Activated CD8-positive, alpha-beta memory T cell treated with anti-CD3 and anti-CD28 coated beads for 24 hours (primary cell): ENCODE measurements around the gene COL7A1.

Source experiments
- DNase-seq: peaks from one replicate; pipeline ENCODE4 v3.0.0-alpha.2; 2020

The COL7A1 gene

DNA sequence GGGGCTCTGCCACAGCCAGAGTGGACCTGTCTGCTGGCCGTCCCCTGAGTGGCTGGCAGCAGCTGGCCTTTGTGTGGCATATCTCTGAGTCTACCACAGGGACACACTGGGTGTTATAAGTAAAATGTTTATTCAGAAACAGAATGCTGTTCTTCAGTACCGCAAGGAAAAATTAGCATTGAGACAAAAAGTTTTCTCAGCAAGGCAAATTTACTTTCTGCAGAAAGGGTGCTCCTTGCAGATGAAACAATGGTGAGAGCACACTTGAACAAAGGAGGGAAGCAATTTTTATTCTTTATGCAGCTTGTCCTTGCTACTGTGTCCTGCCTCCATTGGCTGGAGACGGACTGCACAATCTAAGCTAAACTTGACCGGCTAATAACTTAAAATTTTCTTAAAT lies 22.4 kb upstream of the COL7A1 start:
- no peak for DNase-seq

DNA sequence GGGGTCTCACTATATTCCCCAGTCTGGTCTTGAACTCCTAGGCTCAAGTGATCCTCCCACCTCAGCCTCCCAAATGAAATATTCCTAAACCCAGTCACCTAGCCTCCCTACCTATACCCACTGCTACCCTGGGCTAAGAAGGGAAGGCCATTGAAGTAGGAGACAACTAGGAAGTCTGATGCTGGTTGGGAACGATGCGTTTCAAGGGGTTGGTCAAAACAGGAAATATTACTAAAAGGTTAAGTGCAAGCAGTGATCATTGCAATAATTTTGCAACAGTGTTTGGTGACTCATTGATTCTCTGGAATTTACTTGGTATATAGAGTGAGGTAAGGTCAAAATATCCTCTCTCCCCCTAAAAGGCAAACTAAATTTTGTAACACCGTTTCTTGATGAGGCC lies 18.9 kb upstream of the COL7A1 start:
- DNase-seq, result no peak

DNA sequence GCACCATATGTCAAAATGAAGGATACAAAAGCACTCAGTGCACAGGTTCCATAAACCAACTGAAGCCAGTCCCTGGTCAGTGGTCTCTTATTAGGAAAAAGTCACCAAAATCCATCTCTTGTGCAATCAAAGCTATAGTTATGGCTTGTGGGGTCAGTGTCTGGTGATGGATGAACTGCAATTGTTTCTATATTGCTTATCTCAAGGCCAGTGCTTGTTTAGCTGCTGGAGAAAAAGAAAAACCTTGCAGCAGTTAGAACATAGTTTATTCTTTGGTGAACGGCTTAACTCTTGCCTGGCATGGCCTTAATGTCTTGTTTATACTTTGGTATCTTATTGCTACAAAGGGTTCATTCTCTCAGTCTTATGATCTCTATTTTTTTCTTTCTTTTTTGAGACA lies 17.2 kb upstream of the COL7A1 start:
- no peak for DNase-seq

DNA sequence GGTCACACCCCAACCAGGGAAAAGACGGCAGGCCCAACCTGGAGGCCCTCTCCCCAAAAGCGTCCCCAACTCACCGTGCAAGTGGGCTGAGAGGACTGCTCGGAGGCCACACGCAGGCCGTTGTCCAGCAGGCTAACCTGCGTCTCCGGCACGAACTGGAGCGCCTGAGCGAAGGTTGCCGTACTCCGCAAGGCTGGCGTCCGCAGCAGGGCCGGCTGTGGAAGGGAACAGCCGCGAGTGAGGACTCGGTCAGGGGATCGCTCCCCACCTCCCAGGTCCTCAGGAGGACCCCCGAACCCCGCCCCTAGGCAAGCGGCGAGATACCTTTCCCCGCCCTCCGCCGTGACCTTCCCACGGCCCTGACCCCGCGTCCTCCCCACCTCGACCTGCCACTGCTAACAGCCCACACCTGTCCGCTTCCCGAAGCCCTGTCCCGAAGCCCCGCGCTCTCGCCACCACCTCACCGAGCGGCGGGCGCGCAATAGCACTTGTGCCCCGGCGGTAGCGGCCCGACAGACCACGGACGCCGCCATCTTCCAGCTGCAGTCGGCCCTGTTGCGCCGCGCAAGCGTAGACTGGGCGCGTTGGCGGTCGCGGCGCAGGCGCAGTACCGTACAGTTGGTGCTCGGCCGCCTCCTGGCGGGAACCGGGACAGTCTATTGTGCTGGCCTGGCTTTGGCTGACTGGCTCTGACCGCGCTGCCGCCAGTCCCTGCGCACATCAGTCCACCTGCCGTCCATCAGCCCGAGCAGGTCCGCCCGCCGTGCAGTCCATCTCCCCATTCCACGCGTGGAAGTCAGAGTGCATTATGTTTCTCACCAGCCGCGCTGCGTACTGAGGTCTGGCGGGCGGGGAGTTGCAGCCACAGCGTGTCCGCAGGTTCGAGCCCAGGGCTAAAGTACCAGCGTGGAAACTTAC lies 14.2 kb upstream of the COL7A1 start, which contains the start of gene UQCRC1:
TSS of gene UQCRC1 (minus strand) at position 559 of the 918 bp plus-strand sequence. CDS start at position 533, 26 bp downstream.
- DNase-seq, result peak; percentile 95

DNA sequence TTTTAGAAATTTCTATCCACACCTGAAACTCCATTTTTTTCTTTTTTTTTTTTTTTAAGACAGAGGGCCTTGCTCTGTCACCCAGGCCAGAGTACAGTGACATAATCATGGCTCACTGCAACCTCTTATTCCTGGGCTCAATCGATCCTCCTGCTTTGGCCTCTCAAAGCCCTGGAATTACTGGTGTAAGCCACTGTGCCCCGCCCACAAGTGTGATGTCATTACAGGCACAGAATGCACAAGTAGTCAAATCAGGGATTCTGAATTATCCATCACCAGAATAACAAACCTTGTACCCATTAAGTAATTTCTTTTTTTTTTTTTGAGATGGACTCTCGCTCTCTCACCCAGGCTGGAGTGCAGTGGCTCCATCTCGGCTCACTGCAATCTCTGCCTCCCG lies 12.4 kb upstream of the COL7A1 start:
- no peak for DNase-seq

DNA sequence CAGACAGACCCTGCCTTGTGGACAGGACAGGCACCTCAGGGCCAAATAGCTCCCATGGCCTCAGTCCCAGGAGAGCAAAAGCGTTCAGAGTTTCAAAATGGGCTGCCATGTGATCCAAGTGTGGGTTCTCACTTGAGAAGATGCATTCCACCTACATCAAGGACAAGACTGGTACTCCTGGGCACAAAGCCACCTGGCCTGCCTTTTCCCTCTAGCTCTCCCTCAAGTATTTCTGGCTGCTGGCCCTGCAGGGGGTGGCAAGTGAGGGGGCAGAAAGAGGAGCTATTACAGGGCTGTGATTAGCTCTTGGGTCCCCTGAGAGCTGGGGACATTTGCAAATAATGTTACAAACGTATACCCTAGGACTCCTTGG lies 6.5 kb upstream of the COL7A1 start:
- DNase-seq, result no peak

DNA sequence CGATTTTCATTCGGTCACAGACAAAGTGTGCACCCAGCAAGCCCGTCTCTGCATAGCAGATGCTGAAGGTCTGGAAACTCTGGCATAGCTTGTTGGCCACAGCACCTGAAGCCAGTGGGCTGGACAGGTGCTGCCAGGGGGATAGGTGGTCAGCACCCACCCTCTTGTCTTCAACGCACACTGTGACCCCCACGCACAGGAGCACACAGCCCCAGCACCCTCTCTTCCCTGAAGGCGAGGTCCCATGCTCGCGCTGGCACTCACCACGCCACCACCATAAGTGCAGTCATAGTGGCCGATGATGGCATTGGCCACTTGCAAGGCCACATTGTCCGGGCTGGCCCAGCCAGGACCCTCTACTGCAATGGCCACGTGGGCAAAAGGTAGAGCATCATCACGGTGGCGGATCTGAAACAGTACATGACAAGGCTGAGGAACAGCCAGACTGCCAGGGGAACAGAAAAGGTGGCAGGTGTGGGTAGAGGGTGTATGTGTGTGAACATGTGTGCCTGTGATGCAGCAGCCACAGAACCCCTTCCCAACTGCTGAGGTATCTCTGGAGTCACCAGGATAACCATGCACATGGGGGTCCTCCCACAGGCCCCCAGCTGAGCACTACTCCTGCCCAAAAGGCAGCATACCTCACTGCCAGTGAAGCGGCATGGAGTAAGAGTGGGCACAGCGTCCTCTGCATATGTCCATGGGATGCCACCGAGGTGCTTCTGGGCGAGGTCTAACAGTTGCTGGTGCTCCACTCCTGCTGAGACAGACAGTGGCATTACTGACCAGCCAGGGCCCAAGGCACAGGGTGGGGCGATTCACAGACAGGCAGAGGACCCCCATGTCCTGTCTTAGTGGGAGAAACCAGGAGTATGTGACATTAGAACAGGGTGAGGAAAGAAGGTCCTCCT lies 5.8 kb upstream of the COL7A1 start:
- DNase-seq, result no peak

DNA sequence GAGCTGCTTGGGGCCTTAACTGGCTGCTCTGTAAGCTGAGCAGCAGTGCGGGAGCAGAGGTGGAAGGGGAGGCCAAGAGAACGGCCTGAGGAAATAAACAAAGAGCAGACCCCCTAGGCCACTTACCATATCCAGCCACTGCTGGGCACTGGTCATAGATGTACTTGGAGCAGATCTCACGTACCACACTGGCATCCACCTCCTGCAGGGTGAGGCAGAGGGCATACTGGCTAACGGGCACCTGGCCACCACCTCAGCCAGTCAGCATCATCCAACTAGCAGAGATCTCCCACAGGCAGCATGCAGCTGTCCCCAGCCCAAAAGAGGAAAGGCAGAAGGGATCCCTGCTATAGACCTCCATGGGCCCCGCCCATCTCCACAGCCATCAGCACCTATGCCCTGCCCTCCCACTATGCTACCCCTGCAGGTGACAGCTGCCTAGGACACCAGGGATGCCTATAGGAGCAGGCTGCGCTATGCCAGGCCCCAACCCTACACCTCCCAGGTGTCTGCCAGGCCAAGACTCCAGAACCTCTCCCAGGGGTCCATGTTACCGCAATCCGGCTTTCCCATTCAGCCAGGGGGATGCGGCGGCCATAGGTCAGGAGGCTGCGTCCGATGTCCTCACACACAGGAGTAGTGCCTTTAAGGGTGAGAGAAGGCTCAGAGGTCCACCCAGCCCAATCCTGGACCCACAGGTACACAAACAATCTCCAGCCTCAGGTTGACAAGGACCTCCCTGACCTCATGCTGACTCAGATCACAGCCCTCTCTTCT lies 4.6 kb upstream of the COL7A1 start:
- no peak for DNase-seq

DNA sequence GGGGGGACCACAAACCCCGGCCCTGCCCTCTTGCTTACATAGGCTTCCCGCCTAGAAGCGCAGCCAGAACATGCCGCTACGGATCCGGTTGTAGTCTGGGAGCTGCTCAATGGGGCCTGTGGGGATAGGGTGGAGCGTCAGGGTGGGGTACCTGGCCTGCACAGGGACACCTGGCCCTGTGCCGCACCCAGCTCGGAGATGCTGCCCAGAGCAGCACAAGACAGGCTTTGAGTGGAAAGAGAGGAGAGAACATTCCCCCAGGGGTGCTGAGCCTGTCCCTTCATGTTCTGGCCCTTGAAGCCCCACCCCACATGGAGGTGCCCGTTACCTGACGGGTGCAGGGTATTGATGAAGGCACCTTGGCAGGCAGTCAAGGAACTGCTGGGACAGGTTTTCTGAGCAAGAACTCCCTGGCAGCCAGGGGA lies 4.0 kb upstream of the COL7A1 start:
- no peak for DNase-seq

DNA sequence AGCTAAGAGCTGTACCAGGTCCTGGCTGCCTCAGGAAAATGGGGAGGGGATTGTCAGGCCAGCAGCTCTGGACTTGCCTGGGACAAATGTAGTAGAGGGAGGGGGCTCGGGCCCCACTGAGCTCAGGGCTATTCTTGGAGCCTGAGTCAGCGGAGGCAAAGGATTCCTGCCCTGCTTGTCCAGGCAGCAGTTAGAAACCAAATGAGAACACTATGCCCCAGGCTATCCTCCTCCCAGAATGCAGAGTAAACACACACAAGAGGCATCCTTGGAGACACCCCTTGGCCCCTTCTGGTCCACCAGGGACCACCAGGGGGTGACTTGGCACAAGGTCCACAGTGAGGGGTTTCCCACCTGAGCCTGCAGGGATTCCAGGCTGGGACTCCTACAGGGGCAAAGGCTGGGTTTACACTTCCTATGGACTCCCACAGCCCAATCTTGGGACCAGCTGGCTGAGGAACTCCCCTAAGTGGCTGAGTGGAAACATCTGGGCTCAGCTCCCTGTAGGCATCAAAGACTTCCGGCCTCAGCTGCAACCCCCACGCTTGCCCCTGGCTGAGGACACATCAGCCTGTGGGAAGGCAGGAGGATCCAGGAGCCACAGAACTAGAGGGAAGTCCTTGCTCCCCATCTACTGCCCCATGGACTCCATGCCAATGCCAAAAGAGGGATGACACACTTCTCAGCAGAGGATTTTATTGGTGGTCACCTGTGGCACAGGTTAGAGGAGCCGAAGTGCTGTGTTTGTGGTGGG lies 3.4 kb upstream of the COL7A1 start:
- no peak for DNase-seq

DNA sequence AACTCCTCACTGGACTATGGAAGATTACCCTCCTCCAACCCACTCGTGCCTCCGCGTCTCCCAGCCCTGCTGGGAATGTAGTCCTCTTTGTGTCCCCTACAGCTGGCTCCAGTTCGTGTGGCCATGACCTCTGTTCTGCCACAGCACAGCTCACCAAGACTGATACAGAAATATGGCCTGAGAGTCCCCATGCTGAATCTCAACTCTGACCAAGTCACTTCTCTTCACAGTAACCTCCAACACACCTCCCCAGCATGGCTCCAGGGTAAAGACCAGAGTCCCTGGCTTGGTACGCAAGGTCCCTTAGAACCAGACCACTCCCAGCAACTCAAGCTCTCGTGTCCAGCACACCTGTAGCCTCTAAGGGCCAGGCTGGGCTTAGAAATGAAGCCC lies 2.3 kb upstream of the COL7A1 start:
- DNase-seq, result no peak

DNA sequence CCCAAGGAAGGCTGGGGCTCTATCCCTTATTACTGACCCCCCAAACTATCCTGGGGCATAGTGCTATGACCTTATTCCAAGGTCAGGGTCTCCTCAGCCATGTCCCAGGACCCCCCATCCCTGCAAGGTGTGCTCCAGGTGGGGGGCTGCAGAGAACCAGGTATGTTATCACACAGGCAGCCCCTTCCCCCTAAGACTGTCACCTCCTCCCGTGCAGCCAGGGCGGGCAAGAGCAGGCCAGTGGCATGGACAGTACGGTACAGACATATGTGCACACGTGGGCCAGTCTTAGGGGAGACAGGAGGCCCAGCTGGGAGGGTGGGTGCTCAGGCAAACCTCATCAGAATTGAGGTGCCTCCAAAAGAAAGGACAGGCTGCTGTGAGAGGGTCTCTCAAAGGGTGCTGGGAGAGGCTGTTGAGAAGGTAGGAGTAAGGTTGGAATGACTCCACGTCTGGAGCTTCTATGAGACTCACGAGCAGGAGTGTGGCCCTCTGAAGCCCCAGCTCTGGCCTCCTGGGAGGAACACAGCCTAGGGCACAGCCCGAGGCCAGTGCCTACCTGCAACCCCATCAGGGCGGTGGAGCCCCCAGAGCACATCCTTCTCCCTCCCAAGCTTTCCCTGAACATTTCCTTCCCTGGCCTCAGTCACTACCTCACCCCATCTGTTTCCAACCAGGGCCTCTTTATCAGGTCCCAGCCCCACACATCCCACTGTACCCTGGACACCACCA lies 1.7 kb upstream of the COL7A1 start:
- DNase-seq, result no peak

DNA sequence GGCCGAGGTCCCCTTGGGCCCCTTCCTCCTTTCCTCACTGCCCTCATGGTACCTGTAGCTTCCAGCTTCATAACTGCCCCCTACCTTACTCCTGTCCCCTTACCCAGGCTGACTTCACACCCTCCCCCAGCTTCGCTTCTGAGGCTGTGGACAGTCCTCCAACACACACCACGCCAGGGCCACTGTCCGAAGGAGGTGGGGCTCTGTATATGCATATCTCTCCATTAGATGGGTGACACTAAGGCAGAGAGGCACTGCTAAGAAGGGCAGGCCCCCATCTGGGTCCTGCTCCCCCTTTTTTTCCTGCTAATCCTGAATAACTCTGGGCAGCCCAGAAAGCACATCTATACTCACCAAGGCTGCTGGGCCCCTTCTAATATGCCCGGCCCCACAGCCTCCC lies 1.0 kb upstream of the COL7A1 start:
- no peak for DNase-seq

DNA sequence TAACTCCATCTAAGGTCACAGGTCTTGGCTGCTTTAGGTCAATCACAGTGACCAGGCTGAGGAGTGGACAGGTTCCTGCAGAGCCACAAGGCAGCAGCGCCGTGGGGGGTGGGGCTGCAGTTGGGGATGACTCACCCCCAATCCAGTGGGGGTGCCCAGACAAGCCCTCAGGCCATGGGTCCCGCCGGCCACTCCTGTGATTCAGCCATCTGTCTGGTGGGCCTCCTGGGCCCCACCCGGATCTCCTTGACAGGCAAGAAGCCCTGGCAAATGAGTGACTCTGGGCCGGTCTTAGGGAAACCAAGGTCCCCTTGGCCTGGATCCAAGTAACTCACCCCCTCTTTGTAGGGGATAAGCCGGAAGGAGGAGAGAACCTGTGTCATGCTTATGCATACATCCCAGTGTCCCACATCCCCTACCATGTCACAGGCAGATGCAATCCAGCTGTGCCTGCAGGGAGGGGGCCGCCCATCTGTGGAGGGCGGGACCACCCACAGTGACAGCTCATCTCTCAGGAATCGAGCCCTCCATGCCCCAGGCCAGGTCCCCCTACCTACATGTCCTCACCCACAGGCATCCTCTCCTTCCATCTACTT lies 495 bp upstream of the COL7A1 start:
- DNase-seq, result no peak

DNA sequence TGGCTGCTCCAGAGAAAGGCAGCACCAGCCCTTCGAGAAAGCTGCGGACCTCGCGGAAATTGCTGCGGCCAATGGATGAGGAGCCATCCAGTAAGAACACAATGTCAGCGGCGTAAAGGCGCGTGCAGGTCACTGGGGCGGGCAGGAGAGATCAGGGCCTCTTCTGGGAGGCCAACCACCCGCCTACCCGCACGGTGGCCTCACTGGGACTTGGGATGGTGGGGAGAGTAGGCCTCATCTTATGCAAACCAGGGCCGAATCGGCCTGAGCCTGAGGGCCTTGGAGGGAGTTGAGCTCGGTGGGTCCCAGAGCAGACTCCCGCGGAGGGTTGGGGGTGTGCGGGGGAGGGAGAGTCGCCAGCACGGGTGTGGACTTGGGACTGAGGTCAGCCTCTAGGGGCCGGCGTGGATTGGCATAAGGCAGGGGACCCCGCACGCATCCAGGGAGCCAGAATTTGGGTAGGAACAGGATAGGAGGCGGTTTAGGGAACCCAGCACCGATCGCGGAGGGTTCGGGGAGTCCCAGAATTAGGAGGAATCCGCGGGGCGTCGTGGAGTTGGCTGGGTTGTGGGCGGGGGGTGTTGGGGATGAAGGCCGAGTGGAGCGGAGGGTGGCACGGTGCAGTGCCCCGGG lies 596 bp downstream of the COL7A1 start:
- no peak for DNase-seq

DNA sequence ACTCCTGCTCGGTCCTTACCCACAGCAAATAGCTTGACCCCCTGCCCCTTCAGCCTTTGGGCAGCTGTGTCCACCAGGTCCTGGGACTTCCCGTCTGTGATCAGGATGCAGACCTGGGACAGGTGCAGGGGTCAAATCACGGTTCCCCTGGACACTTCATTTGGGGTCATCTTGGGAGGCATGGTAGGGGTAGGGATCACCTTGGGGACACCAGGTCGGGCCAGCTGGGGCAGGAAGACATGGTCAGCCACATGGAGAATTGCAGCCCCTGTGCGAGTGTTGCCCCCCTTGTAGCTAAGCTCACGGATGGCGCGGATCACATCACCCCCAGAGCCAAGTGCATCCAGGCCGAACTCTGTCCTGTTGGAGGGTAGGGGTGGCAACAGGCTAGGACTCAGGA lies 1.8 kb downstream of the COL7A1 start:
- no peak for DNase-seq

DNA sequence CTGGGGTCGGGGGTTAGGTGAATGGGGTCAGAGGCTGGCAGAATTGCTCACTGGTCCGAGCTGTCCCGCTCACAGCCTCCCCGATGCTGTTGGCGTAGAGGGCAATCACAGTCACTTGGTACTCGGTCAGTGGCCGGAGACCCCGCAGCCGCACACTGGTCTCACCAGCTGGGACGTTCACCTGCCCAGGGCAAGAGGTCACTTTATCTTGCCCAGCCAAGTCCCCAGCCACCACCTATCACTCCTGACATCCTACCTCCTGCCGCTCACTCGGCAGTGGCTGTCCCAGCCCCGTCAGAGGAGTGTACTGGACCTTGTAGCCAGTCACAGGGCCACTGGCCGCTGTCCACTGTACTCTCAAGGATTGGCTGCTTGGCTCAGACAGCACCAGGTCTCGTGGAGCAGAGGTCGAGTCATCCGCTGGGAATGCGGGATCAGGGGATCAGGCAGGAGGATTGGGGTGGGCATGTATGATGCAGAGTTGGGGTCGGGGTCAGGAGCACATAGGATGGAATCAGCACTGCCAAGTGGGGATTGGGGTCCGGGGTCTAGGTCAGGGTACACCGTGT lies 2.5 kb downstream of the COL7A1 start:
- no peak for DNase-seq

DNA sequence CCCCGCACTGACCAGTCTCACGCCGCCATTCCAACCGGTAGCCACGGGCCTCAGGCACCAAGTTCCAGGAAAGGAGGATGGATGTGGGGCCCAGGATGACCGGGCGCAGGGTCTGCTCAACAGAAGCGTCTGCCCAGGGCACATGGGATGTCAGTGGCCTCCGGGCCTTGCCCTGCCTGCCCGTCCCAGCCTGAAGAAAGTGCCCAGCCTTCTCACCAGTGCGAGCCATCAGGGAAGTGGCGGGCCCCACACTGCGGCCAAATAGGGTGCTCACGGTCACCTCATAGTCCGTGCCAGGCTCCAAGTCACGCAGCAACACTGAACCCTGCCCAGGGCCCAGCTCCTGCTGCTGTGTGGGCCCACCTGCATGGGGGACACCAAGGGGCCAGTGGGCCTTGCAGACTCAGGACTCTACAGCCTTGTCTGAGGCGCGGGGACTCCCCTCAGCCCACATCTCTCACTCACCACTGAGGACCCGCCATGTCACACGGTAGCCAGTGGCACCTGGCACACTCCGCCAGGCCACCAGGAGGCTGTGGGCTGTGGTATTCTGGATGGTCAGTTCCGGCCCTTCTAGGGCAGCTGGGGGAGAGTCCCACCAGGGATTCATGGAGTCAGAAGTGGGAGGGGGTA lies 3.1 kb downstream of the COL7A1 start:
- DNase-seq, result no peak

DNA sequence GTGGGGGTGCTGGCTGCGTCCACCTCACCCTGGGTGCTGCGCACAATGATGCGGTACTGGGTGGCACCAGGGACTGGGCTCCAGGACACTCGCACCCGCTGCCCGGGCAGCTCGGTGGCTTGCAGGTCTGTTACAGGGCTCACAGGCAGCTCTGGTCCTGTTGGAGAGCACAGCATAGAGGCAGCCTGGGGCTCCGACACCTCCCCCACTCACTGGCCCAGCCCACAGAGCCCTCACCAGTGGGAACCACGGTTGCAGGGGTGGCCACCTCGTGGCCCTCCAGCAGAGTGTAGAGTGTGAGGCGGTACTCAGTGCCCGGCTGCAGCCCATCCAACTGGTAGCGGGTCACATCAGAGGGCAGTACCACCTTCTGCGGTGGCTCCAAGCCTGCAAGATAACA lies 3.7 kb downstream of the COL7A1 start:
- DNase-seq, result no peak

DNA sequence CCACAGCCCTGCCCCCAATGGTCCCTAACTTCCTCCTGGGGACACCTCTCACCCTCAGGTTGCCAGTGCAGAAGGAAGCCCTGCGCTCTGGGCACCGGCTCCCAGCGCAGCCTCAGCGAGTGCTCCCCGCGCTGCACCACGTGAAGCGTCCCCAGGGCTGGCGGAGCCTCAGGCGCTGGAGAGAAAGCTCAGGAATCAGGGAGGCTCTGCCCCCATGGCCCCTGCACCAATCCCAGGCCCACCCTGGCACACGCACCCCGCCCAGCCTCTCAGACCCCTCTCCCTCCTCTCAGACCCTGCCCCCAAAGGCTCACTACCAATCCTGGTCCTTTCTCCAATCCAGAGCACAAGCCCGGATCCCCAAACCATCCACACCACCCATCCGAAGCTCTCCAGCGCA lies 6.9 kb downstream of the COL7A1 start:
- no peak for DNase-seq
